Measurements from ENCODE around the gene PLCD4.

- TF ChIP-seq CTCF (IDR thresholded peaks at IDR 0.05; ENCODE audit: low read length), result no peak
- TF ChIP-seq EZH2 (IDR thresholded peaks at IDR 0.05; ENCODE audit: borderline replicate concordance, low read length), result no peak
These were observed 22.2 kb upstream of the PLCD4 start for GRCh38 chr2:218585541-218585940.
